ENCODE data around the gene NCAM1.

Gene NCAM1

DNA sequence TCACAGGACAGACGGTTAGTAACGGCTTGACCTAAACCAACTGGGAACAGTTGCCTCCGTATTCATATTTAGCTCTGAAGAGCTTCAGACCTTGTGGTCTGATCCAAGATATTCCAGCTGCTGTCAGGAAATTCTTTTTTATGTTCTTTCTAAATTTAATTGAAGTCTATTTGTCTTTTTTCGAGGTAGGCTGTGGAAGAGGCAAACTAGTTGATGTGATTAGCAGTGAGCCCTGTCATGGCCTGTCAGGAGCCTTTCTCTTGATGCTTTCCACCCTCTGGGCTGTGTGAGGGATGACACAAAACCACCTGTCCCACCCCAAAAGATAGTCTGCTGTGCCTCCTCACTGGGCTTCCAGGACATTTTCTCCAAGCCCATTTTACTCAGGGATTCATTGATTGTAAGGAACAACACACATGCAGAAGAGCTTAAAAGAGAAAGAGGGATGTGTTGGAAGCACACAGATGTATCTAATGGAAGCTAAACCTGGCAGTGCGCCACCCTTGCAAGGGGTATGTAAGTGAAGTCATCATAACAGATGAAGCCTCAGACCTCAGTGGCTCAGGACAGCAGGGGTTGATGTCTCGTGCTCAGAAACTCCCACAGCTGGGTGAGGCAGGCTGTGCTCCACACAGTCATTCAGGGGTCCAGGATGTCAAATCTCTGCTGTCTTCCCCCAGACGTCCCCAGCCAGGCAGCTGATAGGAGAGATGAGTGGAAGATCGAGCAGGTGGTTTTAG is 170.0 kb downstream of the NCAM1 start:
- DNase-seq (ENCODE audit: low read depth, low spot score) = no peak

DNA sequence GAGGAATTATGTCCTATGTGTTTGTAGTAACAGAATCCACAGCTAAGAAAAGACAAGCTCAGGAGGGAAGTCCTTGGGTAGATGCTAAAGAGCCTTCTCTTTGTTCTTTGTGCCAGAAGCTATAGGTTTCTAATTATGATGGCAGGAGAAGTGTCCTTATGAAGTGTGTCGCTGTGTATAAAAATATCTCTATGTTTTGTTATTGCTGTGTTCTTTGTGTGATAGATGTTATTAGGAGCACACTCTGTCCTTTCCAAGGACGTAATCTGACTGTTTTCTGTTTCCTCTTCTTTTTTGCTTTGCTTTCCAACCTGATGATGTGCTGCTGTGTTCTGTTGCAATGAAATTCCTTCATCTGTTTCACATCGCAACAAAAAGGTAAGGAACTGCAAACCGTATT is 171.9 kb downstream of the NCAM1 start:
- no peak for DNase-seq (ENCODE audit: low read depth, low spot score)

DNA sequence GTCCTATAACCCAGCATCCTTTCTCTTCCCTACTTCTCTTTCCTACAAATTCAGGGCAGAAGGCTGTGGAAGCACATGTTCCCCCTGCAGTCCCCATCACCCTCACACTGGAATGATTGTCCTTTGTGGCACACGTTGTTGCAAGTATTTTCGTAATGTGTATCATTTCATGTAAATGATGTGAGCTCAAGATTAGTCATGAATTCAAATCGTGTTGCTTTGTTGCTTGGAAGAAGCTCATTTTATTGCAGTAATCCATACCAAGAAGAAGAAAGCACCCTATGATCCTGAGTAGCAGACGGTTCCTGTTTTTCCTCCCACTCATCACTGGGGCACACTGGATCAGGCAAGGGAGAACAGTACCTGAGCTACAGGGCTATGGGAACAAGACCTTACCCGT is 173.4 kb downstream of the NCAM1 start:
- no peak for DNase-seq (ENCODE audit: low read depth, low spot score)

DNA sequence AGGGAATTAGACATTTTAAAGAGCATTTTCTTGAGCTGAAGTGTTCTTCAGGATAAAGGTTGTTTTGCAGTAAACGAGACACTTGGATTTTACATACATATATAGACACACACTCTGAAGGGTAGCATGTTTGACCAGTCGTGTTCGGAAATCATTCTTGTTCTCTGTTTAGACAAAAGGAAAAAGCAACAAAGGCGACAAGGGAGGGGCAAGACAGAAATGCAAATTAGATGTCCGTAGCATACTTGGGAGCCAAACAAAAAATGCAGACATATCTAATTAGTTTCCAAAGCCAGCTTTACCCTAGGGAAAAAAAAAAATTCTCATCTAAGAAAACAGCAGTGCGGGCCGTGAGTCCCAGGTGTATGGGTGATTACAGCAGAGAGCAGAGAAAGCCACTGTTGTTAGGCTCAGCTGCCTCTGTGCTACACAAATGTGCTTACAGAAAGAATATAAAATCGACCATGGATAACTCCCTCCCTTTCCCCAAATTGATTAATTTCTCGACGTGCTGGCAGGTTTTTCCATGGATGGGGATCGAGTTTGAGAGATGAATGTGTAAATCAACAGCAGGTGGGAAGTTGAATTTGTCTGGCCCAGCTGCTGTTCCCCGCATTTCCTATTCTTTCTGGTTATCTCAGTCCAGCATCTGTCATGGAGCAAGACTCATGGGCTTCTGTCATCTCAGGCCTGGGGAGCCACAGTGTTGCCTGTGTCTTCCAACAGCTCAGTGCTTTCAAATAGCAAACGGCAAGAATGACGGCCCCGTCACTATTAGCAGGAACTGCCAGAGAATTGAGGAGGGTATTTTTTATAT is 176.7 kb downstream of the NCAM1 start:
- DNase-seq (ENCODE audit: low read depth, low spot score) = no peak

DNA sequence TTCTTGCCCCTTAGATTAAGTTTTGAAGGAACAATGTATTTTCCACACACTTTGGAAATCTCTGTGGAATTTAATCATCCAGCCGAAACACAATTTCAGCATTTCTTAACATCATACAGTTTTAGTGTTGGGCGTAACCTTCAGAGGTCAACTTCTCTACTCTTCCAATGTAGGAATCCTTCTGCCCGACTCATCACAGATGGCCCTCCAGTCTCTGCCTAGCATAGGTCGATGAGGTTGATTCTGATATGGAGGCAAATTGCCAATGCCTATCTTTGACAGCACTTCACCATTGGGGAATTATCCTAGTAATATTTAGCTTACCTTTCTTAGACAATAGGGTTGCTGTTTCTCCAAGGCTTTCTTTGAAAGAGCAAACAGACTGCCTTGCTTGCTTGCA is 177.5 kb downstream of the NCAM1 start:
- no peak for DNase-seq (ENCODE audit: low read depth, low spot score)

DNA sequence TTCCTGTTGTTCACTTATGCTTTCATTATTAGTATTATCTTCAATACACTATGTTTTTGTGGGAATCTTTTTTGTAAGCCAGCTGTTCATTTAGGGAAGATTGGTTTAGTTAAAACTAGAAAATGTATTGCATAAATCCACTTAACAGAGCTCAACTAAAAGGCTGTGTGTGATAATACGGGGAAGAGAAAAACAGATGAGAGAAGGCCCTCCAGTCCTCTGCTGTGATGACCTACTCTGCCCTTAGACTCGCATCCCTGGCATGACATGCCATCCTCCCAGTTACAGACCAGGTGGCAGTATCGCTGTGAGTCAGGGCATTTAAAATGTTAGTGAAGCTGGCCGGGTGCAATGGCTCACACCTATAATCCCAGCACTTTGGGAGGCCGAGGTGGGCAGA is 179.8 kb downstream of the NCAM1 start:
- no peak for DNase-seq (ENCODE audit: low read depth, low spot score)

DNA sequence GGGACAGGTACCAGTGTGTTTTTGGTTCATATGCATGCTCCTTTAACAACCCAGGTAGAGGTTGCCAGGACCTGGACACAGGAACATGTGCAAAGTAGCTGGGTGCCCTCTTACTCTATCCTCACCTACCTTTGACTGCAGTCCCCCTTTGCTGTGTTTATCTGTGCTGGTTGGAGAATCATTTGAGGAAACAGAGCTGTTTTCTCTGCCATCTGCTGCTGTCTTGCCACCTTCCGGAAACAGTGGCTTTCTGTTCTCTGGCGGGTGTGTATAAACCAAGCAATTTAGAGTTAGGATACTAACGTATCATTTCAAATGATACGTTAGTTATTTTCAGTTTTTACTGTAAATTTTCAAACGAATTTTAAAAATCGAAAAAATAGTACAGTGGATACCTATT is 181.3 kb downstream of the NCAM1 start:
- no peak for DNase-seq (ENCODE audit: low read depth, low spot score)

DNA sequence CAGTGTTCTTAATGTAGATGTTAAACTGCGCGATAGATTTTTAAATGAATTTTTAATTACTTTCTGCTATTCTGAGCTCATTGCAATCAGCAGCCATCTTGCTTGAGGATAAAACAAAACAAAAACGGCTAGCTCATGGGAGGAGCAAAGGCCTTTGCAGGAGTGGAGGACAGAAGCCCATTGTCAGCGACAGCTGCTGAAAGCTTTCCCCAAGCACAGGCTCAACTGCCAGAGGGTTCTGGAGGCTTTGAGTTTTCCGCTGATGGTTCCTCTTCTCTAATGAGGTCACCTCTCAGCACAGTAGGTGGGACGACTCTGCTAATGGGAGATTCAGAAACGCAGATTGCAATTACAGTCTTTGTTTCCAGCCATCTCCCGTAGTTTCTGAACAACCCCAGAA is 186.0 kb downstream of the NCAM1 start:
- DNase-seq (ENCODE audit: low read depth, low spot score) = peak; percentile 18

DNA sequence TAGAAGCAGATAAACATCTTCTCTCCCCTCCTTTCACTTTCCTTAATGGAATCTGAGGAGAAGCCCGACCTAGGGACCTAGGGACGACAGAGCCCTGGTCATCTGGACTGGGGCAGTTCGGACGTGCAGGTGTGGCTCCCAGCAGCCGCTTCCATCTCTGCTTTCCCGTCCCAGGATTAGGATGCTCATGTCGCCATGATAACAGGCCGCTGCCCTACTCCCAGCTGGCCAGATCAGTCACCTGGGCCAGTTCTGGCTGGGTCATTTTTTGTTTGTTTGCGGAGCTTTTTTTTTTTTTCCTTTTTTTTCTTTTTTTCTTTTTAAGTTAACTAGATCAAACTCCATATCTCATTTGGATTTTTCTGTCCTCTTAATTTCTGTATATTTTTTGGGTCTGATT is 186.9 kb downstream of the NCAM1 start:
- DNase-seq (ENCODE audit: low read depth, low spot score) = no peak

DNA sequence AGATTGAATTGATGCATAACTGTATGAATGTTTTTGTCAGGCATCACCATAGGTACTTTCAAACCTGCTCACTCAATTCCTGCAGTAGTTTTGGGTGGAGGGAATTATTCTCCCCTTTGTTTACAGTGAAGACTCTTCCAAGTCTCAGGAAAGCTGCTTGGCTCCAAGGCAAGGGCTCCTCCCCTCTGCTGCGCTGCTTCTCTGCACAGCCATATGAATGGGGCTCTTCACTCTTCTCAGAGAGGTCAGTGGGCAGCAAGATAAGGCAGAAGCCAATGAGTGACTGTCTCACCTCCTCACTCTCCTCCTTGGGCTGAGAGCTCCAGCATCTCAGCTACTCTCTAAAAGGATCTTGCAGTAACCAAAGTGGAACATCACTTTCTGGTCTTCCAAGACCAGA is 187.4 kb downstream of the NCAM1 start:
- DNase-seq (ENCODE audit: low read depth, low spot score) = no peak

DNA sequence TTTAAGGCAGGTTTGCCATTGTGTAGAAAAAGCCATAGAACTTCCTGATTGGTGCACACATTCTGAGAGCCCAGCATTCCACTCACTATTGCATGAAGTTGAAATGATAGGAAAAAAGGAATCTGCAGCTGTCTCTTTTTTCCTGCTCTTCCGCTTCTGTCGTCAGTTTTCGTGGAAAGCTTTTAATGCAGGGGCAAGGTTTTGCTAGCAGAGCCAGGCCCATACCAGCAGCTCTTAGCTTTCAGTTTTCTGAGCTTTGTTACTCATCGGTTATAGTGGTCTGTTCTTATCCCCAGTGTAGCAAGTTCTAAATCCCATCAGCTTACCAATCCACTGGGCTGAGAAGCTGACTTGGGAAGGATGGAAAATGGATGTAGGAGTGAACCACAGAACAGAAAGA is 190.3 kb downstream of the NCAM1 start:
- no peak for DNase-seq (ENCODE audit: low read depth, low spot score)

DNA sequence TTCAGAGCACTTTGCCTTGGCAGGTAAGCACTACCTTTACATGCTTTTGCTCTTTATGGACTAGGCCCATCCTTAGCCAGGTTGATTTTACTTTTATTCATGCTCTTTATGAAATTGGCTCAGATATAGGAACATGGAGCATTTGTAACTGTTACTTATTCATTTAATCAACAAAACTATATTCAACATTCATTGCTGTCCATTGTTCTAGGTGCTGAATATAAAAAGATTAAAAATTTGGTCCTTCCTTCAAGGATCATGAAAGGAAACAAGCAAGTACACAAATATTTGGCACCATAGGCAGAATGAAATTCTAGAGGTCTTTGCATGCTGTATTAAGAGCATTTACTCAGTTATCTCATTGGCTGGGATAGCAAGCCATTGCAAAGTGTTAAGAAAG is 191.3 kb downstream of the NCAM1 start:
- DNase-seq (ENCODE audit: low read depth, low spot score) = no peak

DNA sequence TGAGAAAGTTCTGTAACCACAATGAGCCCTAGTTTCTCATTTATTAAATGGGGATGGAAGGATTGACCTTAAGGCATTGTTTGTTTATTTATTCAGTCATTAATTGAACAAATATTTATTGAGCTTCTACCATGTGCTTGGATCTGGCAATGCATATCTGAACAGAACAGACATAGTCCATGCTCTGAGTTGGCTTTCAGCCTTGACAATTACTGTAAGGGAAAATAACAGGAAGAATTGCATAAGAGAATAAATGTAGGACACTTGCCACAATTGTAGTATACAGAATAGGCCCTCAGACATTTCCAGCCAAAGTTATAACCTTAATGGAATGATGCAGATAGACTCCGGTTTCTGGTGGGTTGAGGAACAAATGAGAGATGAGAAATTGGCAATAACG is 192.6 kb downstream of the NCAM1 start:
- no peak for DNase-seq (ENCODE audit: low read depth, low spot score)

DNA sequence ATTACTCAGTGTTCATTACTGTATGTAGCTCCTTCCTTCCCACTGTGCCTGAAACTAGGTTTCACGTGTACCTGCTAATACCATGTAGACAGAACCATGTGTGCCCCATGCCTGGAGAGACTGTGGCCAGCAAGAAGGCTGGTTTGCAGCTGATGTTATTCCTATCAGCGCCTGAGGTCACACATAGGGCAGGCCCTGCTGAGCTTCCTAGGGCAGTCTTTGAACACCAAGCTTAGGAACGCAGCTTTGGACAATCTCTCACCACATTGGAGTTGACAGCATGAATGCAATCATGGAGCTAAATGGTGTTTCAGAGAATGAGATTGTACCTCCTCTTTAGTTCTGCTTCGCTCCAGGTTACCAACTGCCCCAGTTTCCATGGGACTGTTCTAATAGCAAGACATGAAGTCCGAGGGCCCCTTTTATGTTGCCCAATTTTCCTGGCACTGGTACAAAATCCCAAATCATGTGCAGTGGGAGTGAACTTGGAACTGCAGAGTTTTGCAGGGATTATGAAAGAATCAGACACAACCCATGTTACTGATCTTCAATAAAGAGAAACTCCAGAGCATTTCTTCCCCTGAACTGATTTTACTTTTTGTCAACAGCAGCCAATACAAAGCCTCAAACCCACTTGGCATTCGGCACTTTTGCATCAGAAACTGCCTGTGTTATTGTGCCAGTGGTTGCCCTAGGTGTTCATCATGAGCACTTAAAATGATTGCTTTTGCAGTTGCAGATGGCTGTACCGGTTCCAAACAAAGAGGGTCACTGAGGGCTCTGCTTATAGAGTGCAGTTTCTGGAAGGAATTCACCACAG is 199.0 kb downstream of the NCAM1 start:
- peak; percentile 11 for DNase-seq (ENCODE audit: low read depth, low spot score)

DNA sequence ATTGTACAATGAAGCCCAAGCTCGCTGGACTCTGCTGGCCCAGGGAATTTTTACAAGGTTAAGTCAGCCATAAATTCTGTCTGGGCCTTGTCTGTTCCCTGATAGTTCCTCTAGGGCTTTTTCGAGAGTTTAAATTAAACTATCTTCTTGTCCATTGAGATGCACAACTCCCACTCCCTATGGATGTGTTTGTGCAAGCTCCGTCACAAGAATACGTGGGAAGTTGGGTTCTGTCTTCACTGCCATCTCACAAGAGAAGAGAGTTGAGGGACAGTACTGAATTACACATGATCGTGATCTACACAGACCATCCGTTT is 199.5 kb downstream of the NCAM1 start:
- DNase-seq (ENCODE audit: low read depth, low spot score) = no peak

DNA sequence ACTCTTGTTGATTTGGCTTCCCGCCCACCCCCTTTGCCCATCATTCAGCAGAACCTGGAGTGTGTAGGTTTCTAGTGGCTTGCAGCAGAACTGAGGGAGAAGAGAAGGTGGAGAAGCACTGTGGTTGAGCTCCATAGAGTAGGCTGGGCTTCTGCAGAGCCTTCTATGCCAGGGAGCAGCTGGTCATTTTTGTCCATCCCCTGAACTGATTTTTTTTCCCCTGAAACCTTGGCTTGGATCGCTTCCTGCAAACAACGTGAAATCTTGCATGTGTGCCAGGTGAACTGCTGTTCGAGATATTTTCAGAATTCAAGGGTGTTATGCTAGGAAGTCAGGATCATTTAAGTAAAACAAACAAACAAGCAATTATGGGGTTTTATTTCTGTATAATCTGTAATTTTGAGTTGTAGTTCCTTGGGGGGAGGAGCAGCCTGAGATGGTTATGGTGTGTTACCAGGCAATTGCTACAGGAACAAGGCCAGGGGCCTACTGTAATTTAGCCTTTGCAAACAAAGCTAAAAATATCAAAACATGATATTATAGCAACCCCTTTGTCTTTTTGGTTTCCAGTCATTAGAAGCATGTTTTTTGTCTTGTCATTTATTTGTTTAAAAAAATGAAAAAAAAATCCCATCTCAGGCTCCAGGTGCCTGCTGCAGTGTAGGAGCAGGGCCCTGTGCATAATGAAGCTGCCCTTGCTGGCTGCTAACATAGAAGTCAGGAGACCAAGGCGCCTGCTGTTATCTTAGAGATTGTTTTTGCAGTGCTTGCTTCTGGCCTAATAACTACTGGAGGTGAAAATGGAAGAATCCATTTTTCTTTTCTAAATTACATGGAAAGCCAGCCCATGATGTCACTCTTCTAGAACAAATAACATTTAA is 200.7 kb downstream of the NCAM1 start:
- peak; percentile 29 for DNase-seq (ENCODE audit: low read depth, low spot score)

DNA sequence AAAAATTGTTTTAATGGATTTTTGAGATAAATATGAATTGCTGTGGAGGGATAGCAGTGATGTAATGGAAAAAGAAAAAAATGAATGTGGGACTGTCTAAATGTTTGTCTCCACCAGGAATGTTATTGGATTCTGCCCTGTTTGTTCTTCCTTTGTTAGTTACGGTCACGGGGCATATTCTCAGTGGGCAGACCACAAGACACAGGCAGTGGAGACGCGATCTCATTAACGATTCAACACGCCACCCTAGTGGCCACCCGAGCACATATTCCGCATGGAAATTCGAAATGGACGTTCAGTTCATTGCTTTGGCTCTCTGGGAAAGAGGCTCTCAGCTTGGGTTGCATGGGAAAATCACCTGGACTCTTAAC is 201.4 kb downstream of the NCAM1 start:
- DNase-seq (ENCODE audit: low read depth, low spot score) = peak; percentile 79

DNA sequence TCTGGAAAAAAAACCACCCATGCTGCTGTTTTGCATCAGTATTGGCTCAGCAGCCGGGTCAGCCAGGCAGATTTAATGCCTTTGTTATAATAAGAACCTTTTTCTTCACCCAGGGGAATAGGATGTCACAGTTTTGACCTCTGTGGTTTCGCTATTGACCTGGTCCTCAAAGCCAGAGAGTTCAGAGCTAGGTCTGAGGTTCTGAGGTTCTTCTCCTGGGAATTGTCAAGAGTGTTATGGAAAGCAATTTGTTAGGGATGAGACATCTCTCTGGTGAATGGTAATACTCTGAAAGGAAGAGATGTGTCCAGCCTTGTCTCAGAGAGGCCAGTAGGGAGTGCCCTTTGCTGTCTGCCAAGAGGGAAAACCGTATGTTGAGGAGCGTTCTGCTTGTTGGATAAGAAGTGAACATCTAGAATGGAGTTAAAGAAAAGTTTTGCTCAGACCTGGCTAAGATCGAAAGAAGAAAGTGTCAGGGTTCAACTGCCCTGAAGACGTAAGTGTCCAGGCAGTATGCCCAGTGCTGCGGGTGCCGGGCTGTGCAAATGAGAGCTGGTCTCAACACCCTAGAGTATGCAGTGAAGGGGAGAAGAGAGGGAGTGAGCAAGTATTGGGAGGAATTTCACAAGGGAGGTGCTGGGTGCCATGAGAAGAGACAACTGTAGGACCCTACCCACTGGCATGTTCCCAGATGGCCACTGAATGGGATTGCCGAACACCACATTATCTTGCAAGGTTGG is 202.2 kb downstream of the NCAM1 start:
- no peak for DNase-seq (ENCODE audit: low read depth, low spot score)

DNA sequence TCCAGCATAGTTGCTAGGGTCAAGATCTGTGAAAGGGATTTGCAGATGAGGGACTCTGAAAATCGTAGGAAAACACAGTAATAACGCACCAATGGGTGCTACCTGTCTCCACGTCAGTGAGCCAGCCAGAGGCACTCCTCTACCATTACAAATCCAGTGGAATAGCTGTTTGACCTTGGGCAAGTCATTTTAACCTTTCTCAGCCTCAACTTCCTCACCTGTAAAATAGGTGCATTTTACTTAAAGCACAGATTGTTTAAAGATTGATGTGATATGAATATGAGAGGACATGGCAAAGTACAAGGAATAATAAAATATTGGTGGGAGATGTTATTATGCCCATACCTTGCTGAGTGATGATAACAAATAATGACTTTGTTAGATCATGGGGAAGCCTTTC is 205.1 kb downstream of the NCAM1 start:
- no peak for DNase-seq (ENCODE audit: low read depth, low spot score)

DNA sequence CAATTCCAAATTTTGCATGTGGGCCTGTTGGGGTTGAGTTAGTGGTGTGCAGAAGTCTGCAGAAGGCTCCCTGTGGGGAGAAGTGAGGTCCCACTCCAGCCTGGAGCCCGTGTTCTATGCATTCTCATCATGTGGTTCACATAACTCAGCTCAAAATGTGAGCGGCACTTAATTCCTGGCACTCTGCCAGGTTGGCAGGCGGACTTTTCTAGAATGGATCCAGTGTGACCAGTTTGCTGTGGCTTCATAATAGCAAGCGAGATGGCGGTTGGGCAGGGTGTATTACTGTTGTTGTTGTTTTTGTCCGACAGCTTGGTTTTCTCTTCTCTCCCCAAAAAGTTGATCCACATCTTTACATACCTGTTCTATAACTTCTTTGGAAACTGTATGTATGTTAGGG is 206.4 kb downstream of the NCAM1 start:
- DNase-seq (ENCODE audit: low read depth, low spot score) = no peak

Data from astrocyte of the hippocampus (primary cell).